ENCODE measurements around the gene GRK5. TPM values are rescaled to one million over a fixed set of nuclear protein-coding genes. Genes with fewer than 3 reads are reported as not detected.

GRK5 gene
- total and polyA plus RNA-seq, 9 of the 15 experiments (the other 6 are each of a cell fraction or from before 2014, with no cell fraction given), result 0.46 to 0.83 (median 0.67) TPM; not detected in 2

GRCh38 chr10:119210633-119211032 lies 3.3 kb downstream of the GRK5 start:
- Histone ChIP-seq H3K4me1 (replicated peaks in 1 of 2; ENCODE audit: control insufficient read depth in 2 of 2, insufficient read depth in 2 of 2, low read length in 2 of 2) (peaks cover 8 to 21% of the 10 kb centered on the region in 2 experiments), H3K36me3 (ENCODE audit: control insufficient read depth, insufficient read depth, low read length) (no peaks in the 10 kb centered on the region), H3K79me2 (ENCODE audit: control insufficient read depth, insufficient read depth, low read length) (no peaks in the 10 kb centered on the region), H3K27ac (ENCODE audit: extremely low read depth, low read depth, low read length) (no peak overlapping the region), H3K9ac (ENCODE audit: insufficient read depth in 1 of 2, low read depth in 2 of 2, low read length in 2 of 2) (no peak overlapping the region), H2AFZ (ENCODE audit: low read depth, low read length) (no peak overlapping the region), H3K9me1 (ENCODE audit: control insufficient read depth, insufficient read depth, low read length) (no peaks in the 10 kb centered on the region), H3K9me3 (replicated peaks; ENCODE audit: control insufficient read depth, insufficient read depth, low read depth, low read length) (no peaks in the 10 kb centered on the region), H3K4me3 (no peak overlapping the region), H3K27me3 (ENCODE audit: control insufficient read depth in 2 of 2, insufficient read depth in 2 of 2, low read length in 2 of 2) (no peaks in the 10 kb centered on the region), H3K4me2 (ENCODE audit: insufficient read depth, low read length) (no peak overlapping the region), H4K20me1 (replicated peaks; ENCODE audit: control insufficient read depth, insufficient read depth, low read length) (no peaks in the 10 kb centered on the region)
- BruUV-seq (replicated peaks), result no TSS peak
- WGBS (ENCODE audit: insufficient coverage, low coverage, missing lambda C conversion rate), result 70% methylated on average over 2 of the region's 2 CpGs
- ATAC-seq (no peak), FAIRE-seq (no peak), DNase-seq (ENCODE audit: extremely low read depth in 1 of 4, low spot score in 3 of 4) (no peak)
- POLR2A ChIA-PET, result no interaction called here
- CTCF ChIA-PET (ENCODE audit: low intra/inter-chr PET ratio), result no interaction called here
- TF ChIP-seq ZBTB26 (CRISPR knock-in tag; IDR thresholded peaks at IDR 0.05), result no peak
- no peak for TF ChIP-seq CTCF (IDR thresholded peaks at IDR 0.05 in 2 of 3, conservative IDR thresholded peaks at IDR 0.05 in 1 of 3; ENCODE audit: insufficient read depth in 2 of 3, low read depth in 1 of 3, low read length in 3 of 3)
- TF ChIP-seq SMARCA5 (IDR thresholded peaks at IDR 0.05), result no peak
- no peak for TF ChIP-seq TOE1 (IDR thresholded peaks at IDR 0.05; ENCODE audit: borderline replicate concordance)
- TF ChIP-seq TOE1 (CRISPR knock-in tag; IDR thresholded peaks at IDR 0.05; ENCODE audit: borderline replicate concordance, low read depth), result no peak
- in situ Hi-C loops (cut with MboI), result no loop called here
- intact Hi-C loops (cut with micrococcal nuclease), result no loop called here

All from K562 (cell line).